Activated effector memory CD4-positive, alpha-beta T cell treated with anti-CD3 and anti-CD28 coated beads, Interleukin-2, amount 50 U/mL, for 16 hours (primary cell): ENCODE results near the gene PTPN3.

Source experiments
- DNase-seq: peaks from one replicate; pipeline ENCODE4 v3.0.0-alpha.2; 2020

The PTPN3 gene

DNA sequence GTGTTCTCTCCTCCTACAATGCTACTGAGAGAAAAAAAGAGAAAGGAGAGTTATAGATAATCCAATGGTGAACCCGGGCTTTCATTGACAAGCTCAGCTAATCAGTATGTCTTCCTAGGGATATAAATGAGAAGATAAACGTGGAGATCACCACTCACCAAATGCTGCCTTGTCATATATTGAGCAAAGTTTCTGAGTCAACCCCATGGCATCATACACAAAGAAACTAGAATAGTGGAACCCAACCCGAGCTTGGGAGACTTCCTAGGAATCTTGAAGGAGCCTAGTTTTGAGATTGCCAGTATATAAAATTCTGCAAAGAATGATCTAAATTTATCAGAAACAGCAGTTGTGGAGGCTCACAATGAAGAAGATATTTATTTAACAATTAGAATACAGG, 47.8 kb downstream of the PTPN3 start:
- DNase-seq: no peak

DNA sequence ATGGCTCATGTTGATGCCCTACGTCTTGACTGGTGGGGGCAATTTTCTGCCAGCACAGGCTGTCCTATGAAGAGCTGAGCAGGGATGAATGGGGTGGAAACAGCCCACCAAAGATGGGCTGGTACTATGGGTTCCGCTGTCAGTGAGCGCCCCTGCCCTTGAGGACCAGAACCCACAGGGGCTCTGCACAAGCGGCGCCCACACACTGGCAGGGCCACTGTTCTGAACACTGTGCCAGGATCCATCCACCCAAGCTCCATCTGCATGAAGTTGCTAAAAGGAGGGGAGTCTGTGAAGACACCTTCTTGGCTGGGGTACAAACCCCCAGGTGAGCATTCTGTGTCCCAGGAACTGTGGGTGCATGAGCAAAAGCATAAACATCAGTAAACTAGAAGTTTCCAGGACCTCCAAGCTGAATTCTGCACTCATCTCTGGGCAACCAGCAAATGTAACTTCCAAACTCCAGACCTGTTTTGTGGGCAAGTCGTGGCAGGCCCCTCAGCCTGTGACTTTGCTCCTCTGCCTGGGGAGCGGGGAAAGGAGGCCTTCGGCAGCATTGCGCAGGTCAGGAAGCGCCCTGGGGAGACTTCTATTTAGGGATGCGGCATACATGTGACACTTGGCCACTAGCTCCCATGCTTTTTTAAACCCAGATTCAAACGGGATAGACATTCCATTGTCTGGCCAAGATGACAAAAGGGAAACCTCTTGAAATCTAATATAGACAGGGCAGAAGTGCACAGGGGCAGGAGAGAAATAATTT, 48.9 kb downstream of the PTPN3 start:
- no peak for DNase-seq

DNA sequence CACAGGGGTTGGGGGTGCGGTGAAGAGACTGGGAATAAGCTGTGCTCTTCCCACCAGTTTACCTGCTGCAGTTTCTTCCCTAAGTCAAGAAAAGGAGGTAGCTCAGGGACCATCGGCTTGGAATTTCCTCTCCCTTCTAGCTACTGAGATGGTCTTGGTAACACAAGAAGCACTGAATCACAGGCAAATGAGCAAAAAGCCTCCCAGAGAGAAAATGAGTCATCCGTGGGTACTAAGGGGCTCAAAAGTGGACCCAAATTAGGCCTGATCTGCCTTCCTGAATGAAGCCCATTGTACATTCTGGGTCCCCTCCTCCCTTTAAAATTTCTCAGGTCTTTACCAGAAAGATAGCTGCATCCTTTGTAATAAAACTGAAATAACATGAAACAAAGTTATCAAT, 49.9 kb downstream of the PTPN3 start:
- DNase-seq: no peak

DNA sequence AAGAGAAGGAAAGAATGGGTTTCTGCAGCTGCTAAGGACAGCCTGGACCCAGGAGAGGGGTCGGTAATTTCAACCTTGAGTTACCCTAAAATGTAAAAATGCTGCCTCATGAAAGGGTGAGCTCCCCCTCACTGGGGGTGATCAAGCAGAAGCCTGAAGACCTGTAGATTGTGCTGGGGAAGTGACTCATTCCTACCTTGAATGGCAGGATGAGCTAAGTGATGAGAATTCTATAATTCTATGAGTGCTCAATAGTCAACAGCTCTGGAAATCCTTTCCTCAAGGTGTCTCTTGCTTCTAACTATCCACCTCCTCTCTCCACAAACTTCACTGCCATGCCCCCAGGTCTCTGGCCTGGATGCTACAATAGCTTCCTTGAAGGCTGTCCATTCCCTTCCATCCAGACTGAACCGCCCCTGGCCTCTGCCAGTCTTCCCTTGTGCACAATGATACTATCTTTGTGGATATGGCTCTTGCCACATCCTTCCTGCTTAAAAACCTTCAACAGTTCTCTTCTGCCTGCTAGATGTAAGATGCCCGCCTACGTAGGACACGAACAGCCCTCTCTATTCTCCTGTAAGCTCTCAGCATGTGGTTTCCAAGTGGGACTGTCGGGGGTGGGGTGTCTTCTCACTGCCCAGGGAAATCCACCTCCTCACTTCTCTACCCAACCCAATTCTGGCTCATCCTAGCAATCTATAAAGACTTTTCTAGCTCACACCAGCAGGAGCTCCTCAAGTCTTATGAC, 50.6 kb downstream of the PTPN3 start:
- no peak for DNase-seq

DNA sequence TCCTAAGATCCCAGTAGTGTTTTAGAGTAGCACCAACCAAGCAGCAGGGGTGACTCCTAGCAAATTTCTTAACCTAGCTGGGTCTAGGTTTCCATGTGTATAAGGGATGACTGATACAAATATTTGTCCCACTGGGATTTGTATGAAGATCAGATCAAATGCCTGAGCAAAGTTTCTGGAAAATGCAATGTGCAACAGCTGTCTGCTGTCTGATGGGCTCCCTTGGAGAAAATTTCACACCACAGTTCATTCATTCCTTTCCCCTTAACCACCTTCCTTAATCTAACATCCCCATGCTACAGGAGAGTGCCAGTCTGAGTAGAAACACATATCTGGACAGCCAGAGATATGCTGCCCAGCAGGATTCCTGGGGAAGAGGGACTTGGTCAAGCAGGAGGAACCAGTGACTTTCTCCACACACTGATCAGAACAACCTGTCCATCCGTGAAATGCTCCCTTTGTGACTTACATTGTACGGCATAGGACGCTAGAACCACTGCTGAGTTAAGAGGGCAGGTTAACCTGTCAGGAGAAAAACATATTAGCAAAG, 53.3 kb downstream of the PTPN3 start:
- no peak for DNase-seq

DNA sequence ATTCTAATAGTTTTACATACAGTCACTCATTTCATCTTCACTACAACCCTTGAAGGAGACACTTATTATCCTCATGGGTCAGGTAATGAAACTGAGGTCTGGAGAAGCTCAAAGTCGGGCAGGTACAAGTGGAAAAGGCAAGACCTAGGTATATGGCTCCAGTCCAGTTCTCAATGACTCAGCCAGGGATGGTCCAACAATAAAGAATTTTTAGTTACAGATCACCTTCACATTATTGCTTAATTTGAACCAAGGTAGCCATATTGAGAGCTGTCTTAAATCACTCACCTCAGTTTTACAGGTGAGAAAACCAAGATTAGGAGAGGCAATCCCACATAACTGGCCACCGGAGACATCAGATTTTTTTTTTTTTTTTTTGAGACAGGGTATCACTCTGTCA, 55.4 kb downstream of the PTPN3 start:
- DNase-seq: no peak

DNA sequence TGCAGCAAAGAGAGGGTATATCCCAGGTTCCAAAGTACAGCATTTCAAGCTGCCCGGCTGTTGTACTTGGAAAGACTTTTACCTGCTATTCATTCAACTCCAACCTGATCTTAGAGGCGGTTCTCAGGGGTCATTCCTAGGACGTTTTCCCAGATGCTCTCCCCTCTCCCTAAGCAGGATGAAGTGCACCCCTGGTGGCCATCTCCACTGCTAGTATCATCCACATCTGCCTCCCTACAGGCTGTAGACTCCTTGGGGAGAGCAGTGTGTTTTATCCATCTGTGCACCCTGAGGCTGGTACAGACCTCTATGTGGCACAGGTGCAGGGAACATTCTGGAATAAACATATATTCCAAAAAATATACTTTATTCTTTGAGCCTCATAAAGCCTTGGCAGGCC, 56.8 kb downstream of the PTPN3 start:
- no peak for DNase-seq

DNA sequence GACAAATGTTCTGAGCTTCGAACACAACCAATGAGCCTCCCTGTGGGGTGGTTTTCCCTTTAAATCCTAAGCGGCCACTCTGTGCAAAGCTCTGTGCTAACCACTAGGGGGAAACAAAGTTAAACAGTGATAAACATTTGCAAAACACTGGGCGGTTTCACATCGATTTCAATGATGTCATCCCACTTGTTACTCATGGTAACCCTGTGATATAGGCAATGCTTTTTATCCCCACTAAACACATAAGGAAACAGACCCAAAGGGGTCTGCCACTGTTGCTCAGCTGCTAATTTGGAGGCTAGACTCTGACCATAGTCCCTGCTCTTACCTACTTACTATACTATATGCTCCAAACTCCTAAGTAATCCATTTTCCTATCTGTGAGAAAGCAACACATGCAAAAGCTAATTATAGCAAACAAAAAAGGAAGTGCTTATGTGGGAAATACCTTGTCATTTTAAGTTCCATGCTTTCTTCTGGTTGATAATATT, 57.3 kb downstream of the PTPN3 start:
- peak; percentile 69 for DNase-seq

DNA sequence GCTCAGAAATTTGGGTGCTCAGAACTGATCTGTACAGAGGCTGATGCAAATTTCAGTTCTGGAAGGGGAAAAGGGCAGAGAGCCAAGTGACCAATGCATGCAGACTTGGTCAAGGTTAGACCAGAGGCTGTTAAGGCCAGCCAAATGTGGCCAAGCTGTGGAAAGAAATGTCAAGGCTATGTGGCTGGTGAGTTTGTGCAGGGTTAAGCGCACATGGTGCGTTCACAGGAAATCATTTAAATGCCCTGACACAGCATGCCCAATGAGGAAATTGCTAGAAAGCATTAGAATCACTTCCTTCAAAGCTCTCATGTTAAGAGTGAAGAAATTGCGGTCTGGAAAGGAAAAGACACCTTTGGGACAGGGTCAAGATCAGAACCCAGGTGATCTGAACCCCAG, 58.0 kb downstream of the PTPN3 start:
- no peak for DNase-seq

DNA sequence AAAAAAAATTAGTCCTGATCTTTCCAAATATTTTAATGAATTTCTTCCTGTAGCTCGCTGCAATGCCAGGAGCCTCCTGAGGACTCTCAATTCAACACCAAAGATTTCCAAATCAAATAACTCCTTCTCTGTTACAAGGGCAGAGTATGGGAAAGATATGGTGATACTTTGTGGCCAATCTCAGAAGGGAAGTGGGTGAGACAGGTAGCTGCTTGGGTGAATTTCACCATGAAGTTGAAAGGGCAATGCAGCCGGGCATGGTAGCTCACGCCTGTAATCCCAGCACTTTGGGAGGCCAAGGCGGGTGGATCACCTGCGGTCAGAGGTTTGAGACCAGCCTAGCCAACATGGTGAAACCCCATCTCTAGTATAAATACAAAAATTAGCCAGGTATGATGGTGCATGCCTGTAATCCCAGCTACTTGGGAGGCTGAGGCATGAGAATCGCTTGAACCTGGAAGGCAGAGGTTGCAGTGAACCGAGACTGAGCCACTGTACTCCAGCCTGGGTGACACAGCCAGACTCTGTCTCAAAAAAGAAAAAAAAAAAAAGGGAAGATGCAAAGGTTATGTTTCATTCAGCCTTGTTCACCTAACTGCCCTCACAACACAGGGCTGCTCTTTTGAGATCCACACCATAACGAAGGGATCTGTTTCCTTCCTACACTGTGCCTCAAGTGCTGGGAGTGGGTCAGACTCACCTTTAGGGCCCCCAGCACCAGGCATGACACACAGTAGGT, 58.6 kb downstream of the PTPN3 start:
- no peak for DNase-seq

DNA sequence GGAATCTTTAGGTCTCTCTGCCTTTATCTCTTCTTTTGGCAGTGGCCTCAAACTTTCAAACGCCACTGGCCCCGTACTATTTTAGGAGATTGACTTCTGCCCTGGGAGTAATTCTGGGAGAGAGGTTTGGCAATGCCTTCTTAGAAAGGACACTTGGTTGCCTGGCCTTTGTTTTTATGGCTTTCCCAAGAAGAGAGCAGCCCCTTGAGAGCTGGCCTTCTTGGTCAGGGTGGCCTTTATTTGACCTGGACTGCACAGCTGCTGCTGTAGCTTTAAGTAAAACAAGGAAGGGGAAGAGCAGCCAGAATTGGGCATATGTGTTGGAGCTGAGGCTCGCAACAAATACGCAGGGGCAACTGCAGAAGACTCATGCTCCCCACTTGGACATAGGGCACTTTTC, 60.8 kb downstream of the PTPN3 start:
- DNase-seq: no peak

DNA sequence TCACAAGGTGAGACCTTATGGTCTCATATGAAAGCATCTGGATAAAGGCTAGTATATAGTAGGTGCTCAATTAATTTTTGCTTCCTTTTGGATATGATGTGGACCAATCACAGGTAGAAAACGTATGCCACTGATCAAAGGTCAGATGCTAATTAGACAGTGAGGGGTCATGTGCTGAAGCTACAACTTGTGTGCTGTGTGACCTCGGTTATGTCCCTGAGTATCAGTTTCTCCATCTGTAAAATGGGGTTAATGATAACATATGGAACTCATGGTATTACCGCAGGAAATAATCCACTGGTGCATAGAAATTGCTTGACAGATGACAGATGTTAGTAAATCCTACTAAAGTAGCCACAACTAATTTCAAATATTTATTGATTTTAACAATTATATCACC, 62.0 kb downstream of the PTPN3 start:
- DNase-seq: no peak

DNA sequence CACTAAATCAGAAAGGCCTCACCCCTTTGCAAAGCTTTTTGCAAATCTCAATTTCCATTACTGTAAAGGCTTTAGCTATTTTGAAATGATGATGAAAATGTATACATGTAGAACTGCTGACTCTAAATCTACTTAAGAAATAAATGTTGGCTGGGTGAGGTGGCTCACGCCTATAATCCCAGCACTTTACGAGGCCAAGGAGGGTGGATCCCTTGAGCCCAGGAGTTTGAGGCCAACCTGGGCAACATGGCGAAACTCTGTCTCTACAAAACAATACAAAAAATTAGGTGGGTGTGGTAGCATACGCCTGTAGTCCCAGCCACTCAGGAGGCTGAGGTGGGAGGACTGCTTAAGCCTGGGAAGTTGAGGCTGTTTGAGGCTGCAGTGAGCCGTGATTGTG, 64.6 kb downstream of the PTPN3 start:
- DNase-seq: no peak

DNA sequence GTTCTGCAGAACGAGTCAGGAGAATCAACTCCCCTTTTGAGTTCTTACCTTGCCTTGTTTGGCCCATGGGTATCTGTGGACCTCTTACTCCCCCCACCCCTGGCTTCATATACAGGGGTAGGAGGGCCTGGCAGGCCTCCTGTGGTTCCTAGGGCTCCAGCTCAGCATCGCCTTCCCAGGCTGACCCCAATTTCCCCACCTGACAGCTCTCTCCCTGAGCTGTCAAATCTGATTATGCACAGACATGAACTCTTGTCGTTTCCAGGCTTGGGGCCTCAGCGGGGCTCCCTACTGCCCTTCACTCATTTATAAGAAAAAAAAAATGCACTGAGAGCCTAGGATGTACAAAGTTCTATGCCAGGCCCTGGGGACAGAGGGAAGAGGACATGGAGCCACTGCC, 67.9 kb downstream of the PTPN3 start:
- no peak for DNase-seq

DNA sequence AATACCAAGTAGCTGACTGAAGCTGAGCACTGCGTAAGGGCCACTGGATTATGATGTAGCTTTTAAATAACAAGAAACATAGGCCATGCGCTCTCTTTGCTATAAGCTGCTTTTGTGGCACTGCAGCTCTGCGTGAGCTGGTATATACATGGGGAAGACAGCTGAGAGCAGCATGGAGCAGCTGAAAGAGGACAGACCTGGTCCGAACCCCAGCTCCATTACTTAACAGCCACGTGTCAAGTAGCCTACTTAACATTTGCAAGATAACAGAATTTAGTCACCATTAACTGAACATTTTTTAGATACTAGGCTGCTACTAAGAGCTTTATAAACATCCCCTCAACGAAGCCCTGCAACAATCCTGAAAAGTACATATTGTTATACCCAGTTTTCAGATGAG, 69.3 kb downstream of the PTPN3 start:
- no peak for DNase-seq

DNA sequence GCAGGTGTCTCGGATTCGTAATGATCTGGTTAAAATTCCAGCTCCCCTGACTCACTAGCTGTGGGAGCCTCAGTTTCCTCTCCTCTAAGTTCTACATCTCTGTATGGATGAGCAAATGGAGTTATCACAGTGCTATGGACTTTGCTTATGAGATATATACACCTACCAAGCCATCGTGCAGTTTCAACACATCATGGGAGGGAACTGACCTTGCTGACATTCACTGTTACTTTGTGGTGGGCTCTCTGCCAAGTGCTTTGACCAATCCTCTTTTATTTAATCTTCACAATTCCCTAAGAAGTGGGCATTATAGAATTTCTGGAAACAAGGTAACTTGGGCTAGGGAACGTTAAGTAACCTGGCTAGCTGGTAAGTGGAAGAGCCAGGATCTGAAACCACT, 70.2 kb downstream of the PTPN3 start:
- no peak for DNase-seq

DNA sequence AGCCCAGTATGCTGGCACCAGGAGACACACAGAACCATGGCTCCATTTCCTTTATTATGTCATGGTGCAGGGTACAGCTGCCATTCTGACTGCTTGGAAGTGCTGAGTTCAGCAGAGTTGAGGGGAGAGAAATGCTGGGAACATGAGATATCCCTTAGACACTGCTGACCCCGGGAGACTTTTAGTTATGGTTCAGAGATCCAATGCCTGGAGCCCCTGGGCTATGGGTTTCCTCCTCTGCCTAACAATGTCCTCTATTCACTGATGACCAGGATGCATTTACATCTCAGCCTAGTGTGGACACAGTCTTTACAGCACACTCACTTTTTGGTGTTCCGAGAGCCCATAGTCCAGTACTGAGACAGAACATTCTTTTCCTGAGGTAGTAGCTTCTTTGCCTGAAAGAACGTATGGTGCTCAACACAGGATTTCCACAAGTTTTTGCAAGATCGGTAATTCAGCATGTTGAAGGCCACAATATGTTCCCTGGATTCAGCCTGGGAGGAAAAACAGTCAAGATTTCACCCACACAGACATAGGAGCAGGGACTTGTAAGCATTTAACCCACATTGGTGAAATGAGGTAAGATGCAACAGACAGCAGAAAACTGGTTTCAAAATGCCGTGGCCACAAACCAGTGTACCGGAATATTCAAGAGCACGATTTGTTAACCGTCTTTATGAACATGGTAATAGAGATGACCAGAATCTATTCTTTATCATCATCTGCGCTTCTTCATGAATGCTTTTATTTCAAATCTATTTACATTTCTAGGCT, 71.3 kb downstream of the PTPN3 start:
- no peak for DNase-seq

DNA sequence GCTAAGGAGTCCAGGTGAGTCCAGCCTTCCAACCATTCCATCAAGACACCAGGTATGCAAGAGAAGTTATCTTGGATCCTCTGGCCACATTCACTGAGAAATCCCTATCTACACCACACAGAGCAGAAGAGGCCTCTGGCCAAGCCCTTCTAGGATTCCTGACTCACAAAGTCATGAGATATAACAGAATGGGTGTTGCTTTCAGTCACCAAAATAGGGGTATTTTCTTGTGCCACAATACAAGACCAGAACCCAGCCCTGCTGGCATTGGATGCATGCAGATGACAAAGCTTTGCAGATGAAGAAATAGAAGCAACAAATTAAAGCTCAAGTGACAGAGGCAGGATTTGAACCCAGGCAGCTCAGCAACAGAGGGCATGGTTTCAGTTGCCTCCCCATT, 73.5 kb downstream of the PTPN3 start:
- DNase-seq: no peak

DNA sequence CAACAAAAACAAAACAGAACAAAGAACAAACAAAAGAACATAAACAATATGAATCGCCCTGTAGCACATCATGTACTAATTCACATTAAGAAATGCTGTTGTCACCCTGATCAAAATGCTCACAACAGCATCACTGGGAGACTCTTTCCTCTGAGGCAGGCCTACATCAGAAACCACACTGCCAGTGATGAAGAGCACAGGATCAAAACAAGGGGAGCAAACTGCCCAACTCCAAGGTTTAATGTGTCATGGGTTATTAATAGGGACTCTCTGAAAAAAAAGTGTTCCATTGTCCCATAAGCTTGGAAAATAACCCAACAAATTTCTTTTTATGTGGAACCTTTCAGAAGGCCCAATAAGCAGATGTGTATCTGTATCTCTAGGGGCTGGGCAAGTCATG, 74.2 kb downstream of the PTPN3 start:
- no peak for DNase-seq

DNA sequence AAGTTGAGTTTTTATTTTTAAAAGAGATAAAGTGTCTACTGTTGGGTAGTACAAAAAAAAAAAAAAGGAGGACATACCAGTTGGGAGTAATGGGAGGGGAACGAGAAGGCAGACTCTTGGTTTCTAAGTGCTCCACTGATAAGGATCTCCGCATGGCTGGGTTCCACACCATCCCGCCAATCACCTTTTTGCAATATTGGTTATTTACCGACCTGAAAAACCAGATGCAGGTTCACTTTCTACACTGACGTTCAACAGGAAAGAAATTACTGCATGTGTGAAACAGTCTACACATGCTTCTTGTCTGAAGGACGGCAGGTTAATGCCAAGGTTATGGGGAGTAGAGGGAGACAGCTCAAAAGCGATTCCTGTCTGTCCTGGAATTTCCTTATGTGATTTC, 75.5 kb downstream of the PTPN3 start:
- no peak for DNase-seq

DNA sequence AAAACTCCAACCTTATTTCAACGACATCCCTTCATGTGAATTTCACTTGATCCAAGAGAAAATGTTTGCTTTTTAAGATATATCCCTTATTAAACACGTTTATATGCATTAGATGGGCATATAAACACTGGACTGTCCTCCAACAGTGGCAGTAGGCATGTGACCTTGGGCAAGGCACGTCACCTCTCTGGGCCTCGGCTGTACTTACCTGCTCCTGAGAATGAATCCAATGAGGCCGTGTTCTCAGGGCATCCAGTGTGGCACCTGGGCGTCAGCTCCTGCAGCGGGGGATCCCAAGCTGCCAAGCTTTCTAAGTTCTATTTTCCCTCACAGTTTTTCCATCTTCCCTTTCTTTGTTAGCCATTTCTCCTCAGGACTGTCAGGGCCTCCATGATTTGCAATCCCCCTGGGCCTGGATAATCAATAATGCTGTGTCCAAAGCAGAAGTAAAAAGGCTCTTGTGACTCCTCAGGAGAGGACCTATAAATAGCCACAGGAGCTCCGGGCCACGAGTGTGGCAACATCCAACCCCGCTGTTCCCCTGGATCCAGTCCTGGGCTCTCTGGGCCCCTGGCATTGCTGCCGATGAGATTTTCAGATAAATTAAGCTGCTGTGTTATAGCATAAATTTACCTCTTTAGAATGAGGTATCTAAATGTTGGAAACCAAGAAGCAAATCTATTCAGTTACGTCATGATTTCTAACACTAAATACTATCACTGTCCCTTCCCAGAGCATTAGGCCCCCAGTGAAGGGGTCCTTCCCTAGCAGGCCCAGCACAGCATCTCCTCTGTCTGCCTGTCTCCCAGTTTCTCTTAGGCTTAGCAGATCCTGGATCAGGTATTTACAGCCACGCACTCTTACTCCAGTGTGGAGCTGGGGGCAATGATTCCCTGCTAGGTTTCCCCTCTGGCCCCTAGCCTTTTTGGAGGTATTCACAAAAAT, 76.8 kb downstream of the PTPN3 start:
- no peak for DNase-seq

DNA sequence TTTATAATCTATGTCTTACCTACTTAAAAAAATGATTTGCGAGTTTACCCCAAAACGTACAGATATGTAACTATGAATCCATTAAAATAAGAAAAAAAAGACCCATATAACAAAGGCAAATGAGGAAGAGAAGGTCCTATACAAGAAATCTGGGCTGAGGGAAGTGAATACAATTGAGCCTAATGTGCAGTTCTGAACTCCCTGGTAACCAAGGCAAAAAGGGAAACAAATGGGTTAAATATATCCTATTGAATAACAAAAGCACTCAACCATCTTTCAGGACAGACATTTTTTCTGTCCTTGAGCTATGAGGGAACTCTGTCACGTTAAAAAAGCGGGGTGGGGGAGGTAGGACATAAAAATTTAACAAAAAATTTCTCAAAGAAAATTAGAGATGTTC, 78.6 kb downstream of the PTPN3 start:
- DNase-seq: no peak
